HG03460 (cell line): ENCODE data around the gene ARHGAP28.

Experiments used
- ATAC-seq: cut with Tn5 transposase; IDR thresholded peaks from one replicate; pipeline ENCODE4 v1.9.1; 2021; ENCODE audit not compliant: unreplicated experiment

Gene ARHGAP28

DNA sequence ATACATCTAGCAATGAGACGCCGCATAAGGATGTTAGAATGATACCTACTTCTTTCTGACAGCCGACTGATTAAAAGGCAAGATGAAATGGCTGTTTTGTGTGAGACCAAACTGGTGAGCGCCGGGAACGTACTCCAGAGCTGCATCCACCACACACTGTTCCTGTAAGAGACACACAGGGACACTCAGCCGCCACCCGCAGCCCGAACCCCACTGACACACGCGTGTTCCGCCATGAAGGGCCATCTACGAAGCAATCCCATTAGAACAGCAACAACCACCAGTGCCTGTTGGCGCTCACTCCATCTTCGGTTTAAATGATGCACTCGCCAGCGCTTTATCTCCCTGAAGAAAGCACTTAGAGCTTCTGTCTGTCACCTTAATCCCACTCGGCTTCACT is 225.8 kb downstream of the ARHGAP28 start:
- ATAC-seq = no peak

GRCh38 chr18:6956495-6956894 is 227.0 kb downstream of the ARHGAP28 start:
- ATAC-seq = no peak

GRCh38 chr18:6956999-6957398 is 227.5 kb downstream of the ARHGAP28 start:
- ATAC-seq = no peak

DNA sequence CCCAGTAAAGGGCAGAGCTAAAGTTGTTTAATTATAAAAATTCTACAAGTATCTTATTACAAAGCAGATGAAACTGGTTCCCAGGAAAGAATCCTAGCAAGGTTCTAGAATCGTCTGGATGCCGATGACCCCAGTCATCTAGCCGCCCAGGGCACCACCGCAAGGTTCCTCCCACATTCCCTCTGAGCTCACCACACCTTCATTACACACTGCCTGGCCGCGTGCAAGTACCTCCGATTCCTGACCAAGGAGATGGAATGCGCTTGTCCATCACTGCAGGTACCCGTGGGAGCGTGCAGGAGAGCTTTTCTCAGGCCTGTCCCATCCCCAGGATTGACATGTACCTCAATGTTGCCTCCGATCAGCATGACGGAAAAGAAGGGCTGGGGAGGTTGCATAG is 229.6 kb downstream of the ARHGAP28 start:
- no peak for ATAC-seq

DNA sequence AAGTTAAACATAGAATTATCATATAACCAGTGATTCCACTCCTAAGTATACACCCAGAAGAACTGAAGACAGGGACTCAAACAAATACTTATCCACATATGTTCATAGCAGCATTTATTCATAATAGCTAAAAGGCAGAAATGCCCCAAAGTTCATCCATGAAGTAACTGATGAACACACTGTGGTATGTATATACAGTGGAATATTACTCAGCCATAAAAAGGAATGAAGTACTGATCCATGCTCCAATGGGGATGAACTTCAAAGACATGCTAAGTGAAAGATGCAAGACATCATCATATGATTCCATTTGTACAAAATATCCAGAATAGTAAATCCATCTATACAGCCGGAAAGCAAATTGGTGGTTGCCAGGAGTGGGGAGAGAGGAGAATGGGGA is 230.6 kb downstream of the ARHGAP28 start:
- no peak for ATAC-seq

GRCh38 chr18:6960656-6961055 is 231.1 kb downstream of the ARHGAP28 start:
- no peak for ATAC-seq

GRCh38 chr18:6961331-6961730 is 231.8 kb downstream of the ARHGAP28 start:
- no peak for ATAC-seq

GRCh38 chr18:6962571-6963451 is 233.3 kb downstream of the ARHGAP28 start:
- no peak for ATAC-seq

- ATAC-seq = no peak
Observed at GRCh38 chr18:6963452-6964097, 234.1 kb downstream of the ARHGAP28 start.
